SJCRH30 (cell line): Measurements from ENCODE around the gene ZNF618. TPM values are rescaled to one million over a fixed set of nuclear protein-coding genes. Genes with fewer than 3 reads are reported as not detected.

Experiments
- DNase-seq, 2 experiments: peaks; one replicate each; pipeline ENCODE4 v3.0.0-alpha.2; 2015 to 2020
- H3K27ac ChIP-seq: fragments of 250-450 bp; sonication (Bioruptor Pico); 2 replicates; pipeline ENCODE4 v1.5.1; 2020; ENCODE audit warnings: mild to moderate bottlenecking, moderate library complexity
- H3K27me3 ChIP-seq: fragments of 250-450 bp; sonication (Bioruptor Pico); 2 replicates; pipeline ENCODE4 v1.5.1; 2020; ENCODE audit warnings: mild to moderate bottlenecking, moderate library complexity
- H3K36me3 ChIP-seq: fragments of 250-450 bp; sonication (Bioruptor Pico); 2 replicates; pipeline ENCODE4 v1.5.1; 2020; ENCODE audit warnings: mild to moderate bottlenecking, moderate library complexity
- H3K4me1 ChIP-seq: fragments of 250-450 bp; sonication (Bioruptor Pico); 2 replicates; pipeline ENCODE4 v1.5.1; 2020; ENCODE audit warnings: mild to moderate bottlenecking, moderate library complexity
- H3K4me3 ChIP-seq: fragments of 250-450 bp; sonication (Bioruptor Pico); 2 replicates; pipeline ENCODE4 v1.5.1; 2020; ENCODE audit warnings: mild to moderate bottlenecking, moderate library complexity
- H3K9me3 ChIP-seq: fragments of 250-450 bp; sonication (Bioruptor Pico); replicated peaks from 2 replicates; pipeline ENCODE4 v1.5.1; 2020; ENCODE audit warnings: mild to moderate bottlenecking, moderate library complexity
- total RNA-seq: library from RNA; depleted of rRNA; stranded (reverse); fragments of >200 nt; shearing (Covaris generic); gene quantifications from 2 replicates; pipeline ENCODE4 v1.2.3, GENCODE V29; 2014

ZNF618 gene
- total RNA-seq, 1 experiment from 2014 or later: 19.3 TPM

GRCh38 chr9:113928269-113928668 is 52.2 kb downstream of the ZNF618 start:
- no peak overlapping the region for H3K27ac ChIP-seq
- no peaks in the 10 kb centered on the region for H3K4me1 ChIP-seq
- no peak overlapping the region for H3K4me3 ChIP-seq
- H3K9me3 ChIP-seq: peaks cover 28% of the 10 kb centered on the region
- DNase-seq: no peak
- H3K27me3 ChIP-seq: no peaks in the 10 kb centered on the region
- H3K36me3 ChIP-seq: 0 out of 2 replicates have a peak, but pooled peaks cover 4% of the 10 kb centered on the region

- Histone ChIP-seq H3K4me1 (no peaks in the 10 kb centered on the region), H3K4me3 (no peak overlapping the region), H3K27me3 (no peaks in the 10 kb centered on the region), H3K27ac (no peak overlapping the region), H3K9me3 (peaks cover 23% of the 10 kb centered on the region), H3K36me3 (0 out of 2 replicates have a peak, but pooled peaks cover 4% of the 10 kb centered on the region)
- DNase-seq: no peak
Measured at GRCh38 chr9:113929634-113930389, 53.7 kb downstream of the ZNF618 start.

GRCh38 chr9:113930390-113930783 is 54.3 kb downstream of the ZNF618 start:
- 0 out of 2 replicates have a peak, but pooled peaks cover 4% of the 10 kb centered on the region for H3K36me3 ChIP-seq
- no peak overlapping the region for H3K27ac ChIP-seq
- H3K4me1 ChIP-seq: no peaks in the 10 kb centered on the region
- peaks cover 23% of the 10 kb centered on the region for H3K9me3 ChIP-seq
- DNase-seq: no peak
- no peaks in the 10 kb centered on the region for H3K27me3 ChIP-seq
- H3K4me3 ChIP-seq: no peak overlapping the region

GRCh38 chr9:113931140-113931539 is 55.0 kb downstream of the ZNF618 start:
- DNase-seq: no peak
- Histone ChIP-seq H3K27me3 (no peaks in the 10 kb centered on the region), H3K27ac (no peak overlapping the region), H3K36me3 (0 out of 2 replicates have a peak, but pooled peaks cover 4% of the 10 kb centered on the region), H3K9me3 (peaks cover 20% of the 10 kb centered on the region), H3K4me3 (no peak overlapping the region), H3K4me1 (no peaks in the 10 kb centered on the region)

- no peaks in the 10 kb centered on the region for H3K27me3 ChIP-seq
- H3K36me3 ChIP-seq: 0 out of 2 replicates have a peak, but pooled peaks cover 4% of the 10 kb centered on the region
- no peak overlapping the region for H3K4me3 ChIP-seq
- H3K9me3 ChIP-seq: peaks cover 17% of the 10 kb centered on the region
- DNase-seq: no peak
- no peak overlapping the region for H3K27ac ChIP-seq
- no peaks in the 10 kb centered on the region for H3K4me1 ChIP-seq
Measured at GRCh38 chr9:113931777-113932176, 55.7 kb downstream of the ZNF618 start.

- Histone ChIP-seq H3K36me3 (0 out of 2 replicates have a peak, but pooled peaks cover 2% of the 10 kb centered on the region), H3K27ac (no peak overlapping the region), H3K4me3 (no peak overlapping the region), H3K27me3 (no peaks in the 10 kb centered on the region), H3K9me3 (peaks cover 14% of the 10 kb centered on the region), H3K4me1 (no peaks in the 10 kb centered on the region)
- no peak for DNase-seq
Measured at GRCh38 chr9:113932906-113933584, 56.9 kb downstream of the ZNF618 start.

GRCh38 chr9:113933671-113934070 is 57.6 kb downstream of the ZNF618 start:
- Histone ChIP-seq H3K4me1 (no peaks in the 10 kb centered on the region), H3K36me3 (no peaks in the 10 kb centered on the region; the same call in 1 of the 2 replicates), H3K27me3 (no peaks in the 10 kb centered on the region), H3K27ac (no peak overlapping the region), H3K4me3 (no peak overlapping the region), H3K9me3 (peaks cover 9% of the 10 kb centered on the region)
- no peak for DNase-seq

- Histone ChIP-seq H3K27me3 (no peaks in the 10 kb centered on the region), H3K9me3 (0 out of 2 replicates have a peak, but pooled peaks cover 4% of the 10 kb centered on the region), H3K4me3 (no peak overlapping the region), H3K27ac (no peak overlapping the region), H3K4me1 (no peaks in the 10 kb centered on the region), H3K36me3 (no peaks in the 10 kb centered on the region; the same call in 1 of the 2 replicates)
- DNase-seq: no peak
Measured at GRCh38 chr9:113934167-113934828, 58.2 kb downstream of the ZNF618 start.

- Histone ChIP-seq H3K4me3 (no peak overlapping the region), H3K27ac (no peak overlapping the region), H3K4me1 (no peaks in the 10 kb centered on the region), H3K9me3 (0 out of 2 replicates have a peak, but pooled peaks cover 4% of the 10 kb centered on the region), H3K36me3 (no peaks in the 10 kb centered on the region; the same call in 1 of the 2 replicates), H3K27me3 (no peaks in the 10 kb centered on the region)
- no peak for DNase-seq
Measured at GRCh38 chr9:113934829-113935676, 58.9 kb downstream of the ZNF618 start.

- Histone ChIP-seq H3K9me3 (0 out of 2 replicates have a peak, but pooled peaks cover 10% of the 10 kb centered on the region), H3K4me3 (no peak overlapping the region), H3K27ac (no peak overlapping the region), H3K4me1 (no peaks in the 10 kb centered on the region), H3K27me3 (no peaks in the 10 kb centered on the region), H3K36me3 (no peaks in the 10 kb centered on the region; the same call in 1 of the 2 replicates)
- no peak for DNase-seq
Measured at GRCh38 chr9:113935677-113936380, 59.7 kb downstream of the ZNF618 start.

- 0 out of 2 replicates have a peak, but pooled peaks cover 11% of the 10 kb centered on the region for H3K9me3 ChIP-seq
- no peak overlapping the region for H3K4me3 ChIP-seq
- no peaks in the 10 kb centered on the region; the same call in 1 of the 2 replicates for H3K36me3 ChIP-seq
- DNase-seq: no peak
- H3K27ac ChIP-seq: no peak overlapping the region
- no peaks in the 10 kb centered on the region for H3K4me1 ChIP-seq
- H3K27me3 ChIP-seq: no peaks in the 10 kb centered on the region
Measured at GRCh38 chr9:113940077-113940476, 64.0 kb downstream of the ZNF618 start.

- Histone ChIP-seq H3K4me3 (no peak overlapping the region), H3K27ac (no peak overlapping the region), H3K36me3 (no peaks in the 10 kb centered on the region; the same call in none of the 2 replicates), H3K4me1 (no peaks in the 10 kb centered on the region), H3K27me3 (no peaks in the 10 kb centered on the region), H3K9me3 (0 out of 2 replicates have a peak, but pooled peaks cover 11% of the 10 kb centered on the region)
- DNase-seq: no peak
Measured at GRCh38 chr9:113941056-113941455, 64.9 kb downstream of the ZNF618 start.

GRCh38 chr9:113941526-113941925 is 65.4 kb downstream of the ZNF618 start:
- Histone ChIP-seq H3K27me3 (no peaks in the 10 kb centered on the region), H3K36me3 (no peaks in the 10 kb centered on the region; the same call in none of the 2 replicates), H3K9me3 (0 out of 2 replicates have a peak, but pooled peaks cover 11% of the 10 kb centered on the region), H3K4me1 (no peaks in the 10 kb centered on the region), H3K27ac (no peak overlapping the region), H3K4me3 (no peak overlapping the region)
- DNase-seq: no peak
